ENCODE results near the gene IWS1.
"Not testable (repeated sequence)": the region's sequence is repeated elsewhere in the genome, so short reads cannot be mapped to it uniquely, and the experiment has no call there.

Gene IWS1

DNA sequence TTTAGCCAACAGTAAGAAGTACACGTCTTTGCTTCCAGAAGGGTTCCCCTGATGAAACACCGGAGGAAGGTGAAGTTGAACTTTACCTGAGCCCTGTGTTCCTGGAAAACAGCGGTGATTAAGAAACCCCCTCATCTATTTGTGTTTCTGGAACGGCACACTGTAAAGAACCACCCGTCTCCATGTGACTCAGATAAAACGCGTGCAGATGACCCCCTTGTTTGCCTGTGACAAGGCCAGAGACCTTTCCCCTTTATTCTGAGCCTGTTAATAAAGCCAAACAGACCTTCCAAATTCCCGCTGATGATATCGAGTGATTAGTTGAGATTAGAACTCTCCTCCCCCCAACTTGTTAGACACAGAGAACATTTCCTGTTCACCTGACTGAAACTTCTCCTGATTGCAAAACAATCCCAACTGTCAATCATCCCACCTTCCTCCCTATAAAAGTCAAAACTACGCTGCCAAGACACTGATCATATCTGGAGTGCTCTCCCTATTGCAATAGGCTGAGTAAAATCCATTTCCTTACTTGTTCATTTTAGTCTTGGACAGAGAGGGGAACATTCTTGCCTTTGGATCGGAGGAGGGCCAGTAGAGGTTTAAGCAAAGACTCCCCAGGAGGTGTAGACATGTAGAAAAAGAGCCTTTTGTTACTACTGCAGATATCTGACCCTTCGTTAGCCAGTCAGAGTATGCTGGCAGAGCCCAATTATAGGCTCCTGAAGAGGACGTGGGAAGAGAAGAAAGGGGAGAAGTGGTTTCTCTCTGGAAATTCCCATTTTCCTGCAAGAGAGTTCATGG is 914 bp upstream of the IWS1 start:
- no peak for DNase-seq

- no peak for DNase-seq
Observed at GRCh38 chr2:127525691-127526131, 578 bp downstream of the IWS1 start.

- not testable (repeated sequence) for DNase-seq
Observed at GRCh38 chr2:127524198-127524834, 2.0 kb downstream of the IWS1 start.

- no peak for DNase-seq
Observed at GRCh38 chr2:127523269-127523939, 2.9 kb downstream of the IWS1 start.

GRCh38 chr2:127520424-127520823 is 5.9 kb downstream of the IWS1 start:
- no peak for DNase-seq

DNA sequence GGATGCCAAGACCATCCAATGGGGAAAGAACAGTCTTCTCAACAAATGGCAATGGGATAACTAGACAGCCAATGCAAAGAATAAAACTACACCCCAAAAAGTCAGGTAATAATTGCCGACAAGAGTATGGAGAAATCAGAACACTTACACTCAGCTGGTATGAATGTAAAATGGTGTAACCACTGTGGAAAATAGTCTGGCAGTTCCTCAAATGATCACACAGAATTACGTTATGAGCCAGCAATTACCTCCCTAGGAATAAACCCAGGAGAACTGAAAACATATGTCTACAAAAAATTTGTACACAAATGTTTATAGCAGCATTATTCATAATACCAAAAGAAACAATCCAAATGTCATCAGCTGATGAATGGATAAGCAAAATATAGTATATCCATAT is 8.8 kb downstream of the IWS1 start:
- no peak for DNase-seq

DNA sequence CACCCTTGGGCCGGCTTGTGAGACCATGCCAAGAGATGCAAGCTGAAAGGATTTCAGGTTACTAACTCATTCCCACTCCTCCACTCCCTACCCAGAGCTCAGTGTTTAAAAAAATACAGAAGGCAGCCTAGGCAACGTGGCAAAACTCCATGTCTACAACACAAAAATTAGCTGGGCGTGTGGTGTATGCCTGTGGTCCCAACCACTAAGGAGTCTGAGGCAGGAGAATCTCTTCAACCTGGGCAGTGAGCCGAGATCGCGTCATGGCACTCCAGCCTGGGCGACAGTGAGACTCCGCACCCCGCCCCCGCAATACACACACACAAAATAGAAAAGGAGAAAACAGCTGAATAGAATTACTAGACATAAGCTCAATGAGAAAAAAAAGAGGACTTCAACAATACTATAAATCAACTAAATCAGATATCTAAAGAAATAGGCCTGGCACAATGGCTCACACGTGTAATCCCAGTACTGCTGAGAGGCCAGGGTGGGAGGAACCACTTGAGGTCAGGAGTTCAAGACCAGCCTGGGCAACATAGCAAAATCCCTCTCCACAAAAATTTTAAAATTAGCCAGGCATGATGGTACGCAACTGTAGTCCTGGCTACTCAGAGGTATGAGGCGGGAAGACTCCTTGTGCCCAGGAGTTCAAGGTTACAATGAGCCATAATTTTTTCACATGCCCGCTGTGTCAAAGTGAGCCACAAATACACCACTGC is 10.1 kb downstream of the IWS1 start:
- no peak for DNase-seq

GRCh38 chr2:127515383-127515915 is 10.8 kb downstream of the IWS1 start:
- no peak for DNase-seq

GRCh38 chr2:127514485-127514884 is 11.8 kb downstream of the IWS1 start:
- DNase-seq: no peak

GRCh38 chr2:127514076-127514475 is 12.2 kb downstream of the IWS1 start:
- no peak for DNase-seq

- DNase-seq: no peak
Observed at GRCh38 chr2:127512362-127512761, 13.9 kb downstream of the IWS1 start.

DNA sequence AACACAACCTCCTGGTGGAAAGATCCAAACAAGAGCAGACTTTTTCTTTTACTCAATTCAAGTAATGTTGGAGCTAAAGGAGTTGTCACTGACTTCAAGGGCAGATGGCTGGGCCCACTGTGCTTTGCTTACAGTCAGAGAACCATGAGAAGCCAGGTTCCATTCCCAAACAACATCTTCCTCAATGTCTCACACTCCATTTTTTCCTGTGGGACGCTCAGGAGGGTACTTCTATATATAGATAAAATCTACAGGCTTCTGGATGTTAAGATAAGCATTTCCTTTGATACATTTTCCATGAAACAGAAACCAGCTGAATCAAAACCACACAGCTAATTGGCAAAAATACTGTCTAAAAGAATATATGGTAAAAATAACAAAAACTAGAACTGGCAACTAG is 14.4 kb downstream of the IWS1 start:
- DNase-seq: no peak

DNA sequence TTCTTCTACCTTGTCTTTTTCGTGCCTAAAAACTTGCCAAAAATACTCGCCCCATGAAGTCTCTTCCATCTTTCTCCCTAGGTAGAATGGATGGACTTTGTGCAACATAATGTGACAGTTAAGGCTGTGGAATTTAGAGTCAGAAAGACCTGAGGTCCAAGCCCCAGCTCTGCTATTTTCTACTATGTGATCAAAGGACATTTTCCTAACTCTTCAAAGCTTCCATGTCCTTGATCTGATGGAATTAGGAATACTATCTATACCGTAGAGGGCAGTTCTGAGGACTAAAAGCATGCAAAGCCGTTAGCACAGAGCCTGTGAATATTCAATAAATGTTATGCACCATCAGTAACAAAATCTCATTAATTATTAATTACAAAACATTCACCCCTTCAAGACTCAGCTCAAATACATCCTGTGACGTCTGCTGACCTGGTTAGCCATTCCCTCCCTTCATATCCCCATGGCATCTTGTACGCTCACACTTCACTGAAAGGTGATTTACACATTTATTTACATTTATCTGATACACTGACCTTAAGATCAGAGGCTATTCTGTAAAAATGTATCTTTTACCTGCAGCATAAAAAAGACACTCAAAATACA is 15.1 kb downstream of the IWS1 start:
- DNase-seq: no peak

DNA sequence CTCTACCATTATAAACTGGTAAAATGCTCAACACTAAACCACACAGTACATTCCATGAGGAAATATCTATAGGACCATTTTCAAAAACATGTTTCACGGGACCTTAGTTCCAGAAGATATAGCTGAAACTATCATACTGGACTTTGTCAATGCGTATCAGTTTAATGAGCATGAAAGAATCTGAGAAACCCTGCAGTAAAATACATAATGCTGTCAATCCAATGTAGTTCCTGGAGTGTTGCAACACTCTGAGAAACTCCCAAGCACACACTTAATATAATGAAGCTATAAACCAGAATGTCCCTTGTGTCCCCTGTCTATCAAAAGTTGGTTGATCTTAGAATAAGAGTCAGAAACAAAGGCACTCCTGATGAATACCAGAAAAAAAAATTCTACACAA is 16.2 kb downstream of the IWS1 start:
- DNase-seq: no peak

- no peak for DNase-seq
Observed at GRCh38 chr2:127508631-127509034, 17.7 kb downstream of the IWS1 start.

DNA sequence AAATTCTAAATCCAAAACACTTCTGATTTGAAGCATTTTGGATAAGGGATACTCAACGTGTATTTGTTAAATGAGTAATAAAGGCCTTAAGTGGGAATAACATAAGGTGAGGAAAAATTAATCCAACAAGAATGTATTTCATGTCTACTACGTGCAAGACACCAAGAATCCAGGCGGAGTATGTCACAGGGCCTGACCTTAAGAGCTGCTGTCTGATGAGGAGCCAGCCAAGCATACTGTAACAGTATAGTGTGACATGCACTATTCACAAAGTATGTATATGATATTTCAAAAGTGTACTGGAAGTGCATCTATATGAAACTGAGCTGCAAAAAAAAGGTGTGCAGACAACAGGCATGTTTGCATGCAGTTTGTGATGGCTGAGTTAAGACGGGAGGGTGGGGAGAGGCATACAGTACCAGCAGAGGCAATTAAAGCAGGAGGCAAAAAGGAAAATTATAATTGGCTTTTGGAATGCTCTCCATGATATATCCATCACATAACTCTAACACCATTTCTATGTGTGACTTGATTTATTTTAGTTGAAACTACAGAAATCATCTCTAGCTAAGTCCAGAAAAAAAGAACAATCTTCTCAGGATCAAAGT is 18.2 kb downstream of the IWS1 start:
- DNase-seq: no peak

- DNase-seq: no peak
Observed at GRCh38 chr2:127506510-127506909, 19.8 kb downstream of the IWS1 start.

DNA sequence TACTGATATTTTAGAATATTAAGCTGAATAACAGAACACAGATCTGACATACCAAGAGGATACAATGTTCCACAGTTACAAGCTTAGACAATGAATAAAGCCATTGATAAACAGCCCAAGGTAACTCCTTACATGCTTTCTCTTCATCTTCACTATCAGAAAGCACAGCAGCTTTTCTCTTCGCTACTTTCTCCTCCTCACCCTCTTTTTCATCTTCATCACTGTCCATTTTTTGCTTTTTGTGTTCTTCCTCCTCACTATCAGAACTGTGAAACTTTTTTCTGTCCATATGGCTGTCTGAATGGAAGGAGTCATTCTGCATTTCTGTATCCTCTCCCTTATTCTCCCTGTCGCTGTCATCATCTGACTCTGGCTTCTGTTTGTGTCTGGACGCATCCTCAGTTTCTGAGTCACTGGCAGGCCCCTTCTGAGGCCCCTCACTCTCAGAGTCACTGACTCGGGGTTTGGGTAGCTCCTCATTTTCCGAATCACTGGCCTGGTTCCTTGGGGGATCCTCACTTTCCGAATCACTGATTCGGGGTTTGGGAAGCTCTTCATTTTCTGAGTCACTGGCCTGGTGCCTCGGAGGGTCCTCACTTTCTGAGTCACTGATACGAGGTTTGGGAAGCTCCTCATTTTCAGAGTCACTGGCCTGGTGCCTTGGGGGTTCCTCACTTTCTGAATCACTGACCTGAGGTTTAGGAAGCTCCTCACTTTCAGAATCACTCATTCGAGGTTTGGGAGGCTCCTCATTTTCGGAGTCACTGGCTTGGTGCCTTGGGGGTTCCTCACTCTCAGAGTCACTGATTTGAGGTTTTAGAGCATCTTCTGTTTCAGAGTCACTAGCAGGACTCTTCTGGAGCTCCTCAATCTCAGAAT is 21.5 kb downstream of the IWS1 start:
- no peak for DNase-seq

- no peak for DNase-seq
Observed at GRCh38 chr2:127503491-127503890, 22.8 kb downstream of the IWS1 start.

DNA sequence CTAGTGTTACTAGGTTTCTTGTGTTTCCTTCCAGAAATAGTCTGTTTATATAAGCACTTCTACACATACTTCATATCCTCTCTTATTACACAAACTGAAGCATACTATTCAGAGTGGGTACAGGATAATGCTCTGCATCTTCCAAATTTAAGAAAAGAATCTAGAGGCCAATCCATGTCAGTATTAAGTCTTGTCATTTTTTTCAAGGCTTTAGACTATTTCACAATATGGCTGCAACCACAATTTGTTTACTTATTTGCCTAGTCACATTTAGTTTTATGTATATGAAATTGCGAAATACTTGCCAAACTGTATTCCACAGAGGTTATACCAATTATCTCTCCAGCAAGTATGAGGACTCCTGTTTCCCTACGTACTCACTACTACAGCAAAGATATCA is 27.9 kb downstream of the IWS1 start:
- DNase-seq: no peak

DNA sequence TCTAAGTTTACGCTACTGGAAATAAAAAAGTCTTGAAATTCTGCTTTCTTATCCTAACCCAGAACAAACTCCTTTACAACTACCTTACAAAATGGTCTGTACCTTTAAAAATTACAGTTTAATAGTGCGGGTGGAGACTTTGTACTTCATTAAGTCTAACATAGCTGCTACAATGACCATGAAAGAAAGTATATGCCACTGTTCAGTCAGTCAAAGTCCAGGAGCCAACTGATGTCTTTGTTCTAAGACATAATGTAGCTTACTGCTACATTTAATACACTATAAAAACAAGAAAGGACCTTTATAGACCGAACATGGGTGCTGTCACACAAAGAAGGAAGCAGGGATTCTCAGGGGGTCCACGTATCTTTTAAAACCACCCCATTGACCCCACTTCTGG is 36.0 kb downstream of the IWS1 start:
- no peak for DNase-seq

All from islet precursor cell (in vitro differentiated cells).